OCI-LY7 (cell line): Measurements from ENCODE around the gene PSENEN. TPM values are rescaled to one million over a fixed set of nuclear protein-coding genes. Genes with fewer than 3 reads are reported as not detected.

Experiments used
- BruUV-seq: library from RNA; stranded (reverse); fragments of 400-500 nt; replicated peaks from 2 replicates; lab custom pipeline; 2021; lab: Mats Ljungman, UMichigan
- CTCF ChIA-PET: fragments of 300-600 bp; sonication (Branson Sonifier 250); formaldehyde crosslinking; loops from one replicate; lab custom pipeline; 2022; ENCODE audit warnings: antibody characterized with exemption; ENCODE audit not compliant: unreplicated experiment; lab: Charles Lee
- POLR2A ChIA-PET: fragments of 300-600 bp; sonication (Branson Sonifier 250); formaldehyde crosslinking; loops from one replicate; lab custom pipeline; 2022; ENCODE audit warnings: antibody characterized with exemption; lab: Charles Lee
- DNase-seq: peaks from one replicate; pipeline ENCODE4 v3.0.0-alpha.2; 2015; ENCODE audit warnings: low spot score
- H2AFZ ChIP-seq: fragments of 200-600 bp; sonication (generic), shearing (Covaris generic); 2 replicates; pipeline ENCODE4 v1.6.1; 2014; ENCODE audit warnings: mild to moderate bottlenecking, antibody characterized with exemption, low read length, moderate library complexity
- H3K27ac ChIP-seq: fragments of 200-600 bp; sonication (generic); 2 replicates; pipeline ENCODE4 v1.5.1; 2014; ENCODE audit warnings: mixed run types, low read depth, mild to moderate bottlenecking, moderate library complexity, low read length, inconsistent platforms; ENCODE audit not compliant: poor library complexity, severe bottlenecking
- H3K36me3 ChIP-seq: fragments of 200-600 bp; sonication (generic); 2 replicates; pipeline ENCODE4 v1.6.1; 2014; ENCODE audit warnings: mild to moderate bottlenecking, antibody characterized with exemption, low read length, moderate library complexity, mixed read lengths; ENCODE audit not compliant: insufficient read depth
- H3K4me1 ChIP-seq: fragments of 200-600 bp; sonication (generic); 2 replicates; pipeline ENCODE4 v1.5.1; 2014; ENCODE audit warnings: mild to moderate bottlenecking, low read length; ENCODE audit not compliant: insufficient read depth, poor library complexity, severe bottlenecking
- H3K4me2 ChIP-seq: fragments of 200-600 bp; sonication (generic); 2 replicates; pipeline ENCODE4 v1.6.1; 2014; ENCODE audit warnings: mild to moderate bottlenecking, low read length
- H3K4me3 ChIP-seq: fragments of 200-600 bp; sonication (generic); 2 replicates; pipeline ENCODE4 v1.5.1; 2014; ENCODE audit warnings: mild to moderate bottlenecking, low read depth, low read length; ENCODE audit not compliant: poor library complexity, severe bottlenecking
- H3K79me2 ChIP-seq: fragments of 200-600 bp; sonication (generic); 2 replicates; pipeline ENCODE4 v1.6.1; 2016; ENCODE audit warnings: low read depth, mild to moderate bottlenecking, low read length, moderate library complexity, mixed read lengths; ENCODE audit not compliant: insufficient read depth
- H3K9me2 ChIP-seq: fragments of 200-600 bp; sonication (generic); 2 replicates; pipeline ENCODE4 v1.6.1; 2016; ENCODE audit warnings: mild to moderate bottlenecking, low read length, mixed read lengths; ENCODE audit not compliant: insufficient read depth
- H3K9me3 ChIP-seq: fragments of 200-600 bp; sonication (generic); 2 replicates; pipeline ENCODE4 v1.6.1; 2014; ENCODE audit warnings: mild to moderate bottlenecking, mixed run types, low read length, mixed read lengths
- H4K20me1 ChIP-seq: fragments of 200-600 bp; sonication (generic); 2 replicates; pipeline ENCODE4 v1.6.1; 2014; ENCODE audit warnings: mild to moderate bottlenecking, antibody characterized with exemption, low read length, moderate library complexity, mixed read lengths; ENCODE audit not compliant: insufficient read depth
- CTCF ChIP-seq: fragments of 200-600 bp; sonication (generic); conservative IDR thresholded peaks from 2 replicates; pipeline ENCODE4 v1.5.1; 2014; ENCODE audit warnings: mild to moderate bottlenecking, antibody characterized with exemption, low read length, moderate library complexity, mixed read lengths
- EZH2phosphoT487 ChIP-seq: fragments of 200-600 bp; sonication (generic); IDR thresholded peaks from 2 replicates; pipeline ENCODE4 v1.6.1; 2018; ENCODE audit warnings: low read depth, borderline replicate concordance, mild to moderate bottlenecking, mixed run types, antibody characterized with exemption, low read length, moderate library complexity, mixed read lengths
- intact Hi-C: fragments of 100-400 bp; cut with micrococcal nuclease; formaldehyde crosslinking; loops from one replicate; pipeline ENCODE4 v1.10.0; 2022; ENCODE audit not compliant: unreplicated experiment
- total RNA-seq, 2 experiments: library from RNA; depleted of rRNA in 1 of 2; stranded (reverse); fragments of >200 nt in 1 of 2; shearing (Covaris generic) in 1 of 2; gene quantifications; 2 replicates each; pipeline ENCODE4 v1.2.3, GENCODE V29; 2014 to 2022

Gene PSENEN
- total RNA-seq, 2 experiments from 2014 or later, result 25.7 to 51.0 TPM

- TF ChIP-seq CTCF, result no peak
- H3K4me1 ChIP-seq, result peaks cover 13% of the 10 kb centered on the region
- no peaks in the 10 kb centered on the region for H3K79me2 ChIP-seq
- H4K20me1 ChIP-seq, result no peaks in the 10 kb centered on the region
- no peak overlapping the region for H3K4me3 ChIP-seq
- H3K9me3 ChIP-seq, result no peaks in the 10 kb centered on the region
- no peak for DNase-seq
- no TSS peak for BruUV-seq
- ChIA-PET CTCF (no interaction called here), POLR2A (no interaction called here)
- H3K27ac ChIP-seq, result no peak overlapping the region
- no peak overlapping the region for H3K4me2 ChIP-seq
- intact Hi-C loops, result no loop called here
- no peak overlapping the region for H2AFZ ChIP-seq
- peaks cover 98% of the 10 kb centered on the region for H3K36me3 ChIP-seq
- no peaks in the 10 kb centered on the region for H3K9me2 ChIP-seq
These were observed 12.8 kb upstream of the PSENEN start for GRCh38 chr19:35732540-35733179.

- H2AFZ ChIP-seq, result no peak overlapping the region
- H3K9me3 ChIP-seq, result no peaks in the 10 kb centered on the region
- H4K20me1 ChIP-seq, result no peaks in the 10 kb centered on the region
- peaks cover 98% of the 10 kb centered on the region for H3K36me3 ChIP-seq
- POLR2A ChIA-PET, result no interaction called here
- DNase-seq, result no peak
- no peaks in the 10 kb centered on the region for H3K9me2 ChIP-seq
- H3K4me3 ChIP-seq, result no peak overlapping the region
- no peaks in the 10 kb centered on the region for H3K79me2 ChIP-seq
- no peak for TF ChIP-seq CTCF
- TF ChIP-seq EZH2phosphoT487, result no peak
- H3K27ac ChIP-seq, result no peak overlapping the region
- CTCF ChIA-PET, result no interaction called here
- H3K4me1 ChIP-seq, result peaks cover 14% of the 10 kb centered on the region
- H3K4me2 ChIP-seq, result no peak overlapping the region
- intact Hi-C loops, result no loop called here
- BruUV-seq, result no TSS peak
These were observed 12.0 kb upstream of the PSENEN start for GRCh38 chr19:35733180-35734125.

GRCh38 chr19:35734273-35734672 is 11.2 kb upstream of the PSENEN start:
- H3K4me1 ChIP-seq, result peaks cover 14% of the 10 kb centered on the region
- TF ChIP-seq EZH2phosphoT487 (no peak), CTCF (no peak)
- no peaks in the 10 kb centered on the region for H3K9me2 ChIP-seq
- H3K4me2 ChIP-seq, result no peak overlapping the region
- POLR2A ChIA-PET, result interaction anchor here (0.7 kb wide), 1 partner anchor 13 kb away, joined by 3 read pairs; no protein-coding TSS in a partner anchor
- H3K27ac ChIP-seq, result no peak overlapping the region
- CTCF ChIA-PET, result no interaction called here
- BruUV-seq, result no TSS peak
- intact Hi-C loops, result no loop called here
- no peaks in the 10 kb centered on the region for H4K20me1 ChIP-seq
- DNase-seq, result no peak
- H3K79me2 ChIP-seq, result no peaks in the 10 kb centered on the region
- no peak overlapping the region for H3K4me3 ChIP-seq
- no peak overlapping the region for H2AFZ ChIP-seq
- H3K9me3 ChIP-seq, result no peaks in the 10 kb centered on the region
- peaks cover 98% of the 10 kb centered on the region for H3K36me3 ChIP-seq
